SK-N-SH (cell line): ENCODE data around the gene AEBP1. TPM values are rescaled to one million over a fixed set of nuclear protein-coding genes. Genes with fewer than 3 reads are reported as not detected.

ENCODE experiments used
- CTCF ChIA-PET: fragments of 300-600, 350-600 bp; formaldehyde crosslinking; extraction: SDS; loops from one replicate; lab custom pipeline; 2021; lab: Yijun Ruan, JAX
- POLR2A ChIA-PET: fragments of 350-600 bp; sonication (Branson Sonifier 250); formaldehyde crosslinking; extraction: SDS; loops from one replicate; lab custom pipeline; 2020; ENCODE audit warnings: antibody characterized with exemption, inconsistent platforms; lab: Yijun Ruan, JAX
- DNase-seq: peaks from one replicate; pipeline ENCODE4 v3.0.0; 2012
- H2AFZ ChIP-seq: fragments of 200-600 bp; sonication (generic); 2 replicates; pipeline ENCODE4 v1.8.1; 2016; ENCODE audit warnings: antibody characterized with exemption, mild to moderate bottlenecking, low read depth
- H3F3A ChIP-seq: fragments of 200-600 bp; sonication (generic); replicated peaks from 2 replicates; pipeline ENCODE3; 2016; ENCODE audit warnings: antibody characterized with exemption, mild to moderate bottlenecking; ENCODE audit not compliant: insufficient read depth
- H3K27ac ChIP-seq, 2 experiments: fragments of 200-500 bp in 1 of 2; fragments of 200-600 bp in 1 of 2; sonication (Bioruptor generic) in 1 of 2; sonication (generic), shearing (Covaris generic) in 1 of 2; 2 replicates each; pipeline versions ENCODE4 v1.5.1 to v1.6.1; 2014 to 2016; ENCODE audit warnings: low read depth in 2 of 2, inconsistent platforms in 1 of 2, low read length in 1 of 2, mild to moderate bottlenecking in 1 of 2, mixed read lengths in 1 of 2
- H3K27me3 ChIP-seq: fragments of 200-600 bp; sonication (generic), shearing (Covaris generic); 2 replicates; pipeline ENCODE4 v1.6.1; 2016; ENCODE audit warnings: mixed run types; ENCODE audit not compliant: insufficient read depth
- H3K36me3 ChIP-seq, 2 experiments: fragments of 200-500 bp in 1 of 2; fragments of 200-600 bp in 1 of 2; sonication (Bioruptor generic) in 1 of 2; sonication (generic) in 1 of 2; replicated peaks in 1 of 2; 2 replicates each; pipeline versions ENCODE3 to v1.5.1; 2014 to 2016; ENCODE audit warnings: low read length in 1 of 2, mild to moderate bottlenecking in 1 of 2; ENCODE audit not compliant: insufficient read depth in 2 of 2, control insufficient read depth in 1 of 2
- H3K4me1 ChIP-seq, 2 experiments: fragments of 200-500 bp in 1 of 2; fragments of 200-600 bp in 1 of 2; sonication (Bioruptor generic) in 1 of 2; sonication (generic), shearing (Covaris generic) in 1 of 2; 2 replicates each; pipeline versions ENCODE4 v1.5.1 to v1.6.1; 2014 to 2016; ENCODE audit warnings: low read depth in 1 of 2, low read length in 1 of 2, mixed run types in 1 of 2; ENCODE audit not compliant: insufficient read depth in 2 of 2, control insufficient read depth in 1 of 2
- H3K4me2 ChIP-seq: fragments of 200-600 bp; sonication (generic), shearing (Covaris generic); 2 replicates; pipeline ENCODE4 v1.6.1; 2017; ENCODE audit warnings: mixed run types
- H3K4me3 ChIP-seq, 2 experiments: fragments of 200-500 bp in 1 of 2; fragments of 200-600 bp in 1 of 2; sonication (Bioruptor generic) in 1 of 2; sonication (generic), shearing (Covaris generic) in 1 of 2; 2 replicates each; pipeline versions ENCODE4 v1.5.1 to v1.8.1; 2014 to 2016; ENCODE audit warnings: low read depth in 2 of 2, inconsistent platforms in 1 of 2, low read length in 1 of 2, mild to moderate bottlenecking in 1 of 2, mixed read lengths in 1 of 2, moderate library complexity in 1 of 2
- H3K79me2 ChIP-seq: fragments of 200-600 bp; sonication (generic); 2 replicates; pipeline ENCODE4 v1.8.1; 2017; ENCODE audit warnings: mild to moderate bottlenecking; ENCODE audit not compliant: insufficient read depth
- H3K9ac ChIP-seq: fragments of 200-600 bp; sonication (generic); 2 replicates; pipeline ENCODE4 v1.6.1; 2017; ENCODE audit warnings: mixed run types
- H3K9me2 ChIP-seq: fragments of 200-600 bp; sonication (generic); 2 replicates; pipeline ENCODE4 v1.6.1; 2017; ENCODE audit warnings: mixed run types
- H3K9me3 ChIP-seq: fragments of 200-600 bp; sonication (generic); 2 replicates; pipeline ENCODE4 v1.6.1; 2017; ENCODE audit warnings: mixed run types, mild to moderate bottlenecking, moderate library complexity
- H4K20me1 ChIP-seq: fragments of 200-600 bp; sonication (generic); 2 replicates; pipeline ENCODE4 v1.6.1; 2017; ENCODE audit warnings: mild to moderate bottlenecking, mixed run types; ENCODE audit not compliant: insufficient read depth
- CHD2 ChIP-seq: fragments of 150-350 bp; IDR thresholded peaks from 2 replicates; pipeline ENCODE4 v1.6.1; 2018; ENCODE audit warnings: low read length; ENCODE audit not compliant: partially characterized antibody
- FOSL2 ChIP-seq: IDR thresholded peaks from 2 replicates; pipeline ENCODE4 v1.4.0; 2012; ENCODE audit warnings: low read depth, mild to moderate bottlenecking, moderate library complexity, borderline replicate concordance
- FOXM1 ChIP-seq: IDR thresholded peaks from 2 replicates; pipeline ENCODE4 v1.4.0; 2012; ENCODE audit warnings: low read depth, mild to moderate bottlenecking
- GABPA ChIP-seq: IDR thresholded peaks from 2 replicates; pipeline ENCODE4 v1.4.0; 2012; ENCODE audit warnings: low read depth, mild to moderate bottlenecking
- GATA2 ChIP-seq: sonication (generic); formaldehyde crosslinking; IDR thresholded peaks from 2 replicates; pipeline ENCODE4 v1.5.0; 2020; ENCODE audit warnings: mild to moderate bottlenecking, missing genetic modification reagents
- MEF2A ChIP-seq: IDR thresholded peaks from 2 replicates; pipeline ENCODE4 v1.4.0; 2012; ENCODE audit warnings: low read depth, borderline replicate concordance
- MXI1 ChIP-seq: IDR thresholded peaks from 2 replicates; pipeline ENCODE4 v1.6.1; 2012; ENCODE audit warnings: mild to moderate bottlenecking, low read depth, low read length, improper control_type of control experiment
- NRF1 ChIP-seq: IDR thresholded peaks from 2 replicates; pipeline ENCODE4 v1.6.1; 2012; ENCODE audit warnings: low read depth, mild to moderate bottlenecking, low read length
- POLR2AphosphoS5 ChIP-seq: IDR thresholded peaks from 2 replicates; pipeline ENCODE4 v1.6.1; 2012; ENCODE audit warnings: low read depth, low read length
- RAD21 ChIP-seq: IDR thresholded peaks from 2 replicates; pipeline ENCODE4 v1.6.1; 2012; ENCODE audit warnings: mild to moderate bottlenecking, low read length
- SIN3A ChIP-seq: IDR thresholded peaks from 2 replicates; pipeline ENCODE4 v1.6.1; 2012; ENCODE audit warnings: low read depth, mild to moderate bottlenecking, low read length, moderate library complexity, borderline replicate concordance
- SMC3 ChIP-seq: IDR thresholded peaks from 2 replicates; pipeline ENCODE4 v1.6.1; 2012; ENCODE audit warnings: low read depth, low read length, improper control_type of control experiment
- TCF12 ChIP-seq: IDR thresholded peaks from 2 replicates; pipeline ENCODE4 v1.4.0; 2012
- TEAD4 ChIP-seq: IDR thresholded peaks from 2 replicates; pipeline ENCODE4 v1.4.0; 2012; ENCODE audit warnings: mild to moderate bottlenecking, borderline replicate concordance; ENCODE audit not compliant: insufficient read depth
- YY1 ChIP-seq: IDR thresholded peaks from 2 replicates; pipeline ENCODE4 v1.4.0; 2012; ENCODE audit warnings: low read depth, mild to moderate bottlenecking
- WGBS: methylation state at CpG from one replicate; pipeline ENCODE4 v1.1.6; 2017; ENCODE audit warnings: low lambda C conversion rate; 5-methylcytosine and 5-hydroxymethylcytosine counted together
- polyA plus RNA-seq, 3 experiments: library from polyadenylated mRNA; depleted of rRNA; stranded (reverse); fragments of >200 nt; gene quantifications; 2 replicates each; pipeline ENCODE4 v1.2.3, GENCODE V29; 2012
- TF ChIP-seq, protein P1 (sequence below): IDR thresholded peaks from 2 replicates; pipeline ENCODE4 v1.4.0; 2012; ENCODE audit warnings: low read depth, borderline replicate concordance
- TF ChIP-seq, protein P2 (sequence below): fragments of 200-600 bp; sonication (generic); IDR thresholded peaks from 2 replicates; pipeline ENCODE4 v1.6.1; 2017; ENCODE audit warnings: antibody characterized with exemption, mild to moderate bottlenecking, moderate library complexity
- TF ChIP-seq, protein P3 (sequence below): fragments of 150-350 bp; IDR thresholded peaks from 2 replicates; pipeline ENCODE4 v1.6.1; 2017; ENCODE audit warnings: antibody characterized with exemption, low read length, low read depth, borderline replicate concordance

Gene AEBP1
- polyA plus RNA-seq, 1 of the 3 experiments (the other 2 are of a cell fraction), result 105 TPM

DNA sequence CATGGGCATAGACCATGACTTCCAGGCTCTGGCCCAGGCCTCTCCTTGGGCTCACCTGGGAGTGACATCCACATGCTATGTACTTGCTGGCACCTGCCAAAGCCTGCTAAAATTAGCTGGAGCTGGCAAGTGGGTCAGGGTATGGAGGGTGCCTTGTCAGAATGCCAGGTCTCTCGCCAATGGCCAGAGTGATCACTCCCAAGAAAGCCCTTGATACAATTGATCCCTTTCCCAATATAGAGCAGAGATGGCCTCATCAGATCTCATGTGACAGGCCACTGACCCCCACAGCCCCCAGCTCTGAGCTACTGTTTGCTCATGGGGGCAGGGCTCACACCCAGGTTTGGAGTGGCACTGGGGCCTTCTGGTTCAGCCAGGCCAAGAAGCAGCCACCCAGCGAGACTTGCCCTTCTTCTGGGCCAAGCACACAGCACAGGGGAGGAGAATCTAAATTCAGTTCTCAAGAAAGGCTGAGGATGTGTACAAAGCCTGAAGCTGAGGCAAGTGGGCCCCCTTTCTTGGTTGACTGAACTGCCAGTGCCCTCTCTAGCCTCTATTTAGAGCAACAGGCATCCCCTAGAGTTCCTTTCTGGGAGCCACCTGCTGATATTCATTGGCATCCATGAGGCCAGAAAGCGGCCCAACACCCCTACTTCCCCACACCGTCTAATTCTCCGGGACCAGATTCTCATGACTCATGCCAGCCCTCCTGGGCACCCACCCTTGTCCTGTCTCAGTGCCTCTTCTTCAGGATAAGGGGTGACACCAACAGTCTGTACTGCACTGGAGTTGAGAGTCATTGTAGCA, 55.9 kb downstream of the AEBP1 start:
- no peak overlapping the region for H3K4me2 ChIP-seq
- POLR2A ChIA-PET, result no interaction called here
- H3K27ac ChIP-seq, result no peak overlapping the region
- H3K4me1 ChIP-seq, result peaks cover 0 to 30% of the 10 kb centered on the region in 2 experiments; a peak in 3 of 4 replicates
- H3K4me3 ChIP-seq, result no peak overlapping the region
- H3K79me2 ChIP-seq, result no peaks in the 10 kb centered on the region
- DNase-seq, result no peak
- WGBS, result 57% methylated on average over 5 of the region's 5 CpGs
- H3K36me3 ChIP-seq, result no peaks in the 10 kb centered on the region
- H3K27me3 ChIP-seq, result no peaks in the 10 kb centered on the region
- no peak overlapping the region for H2AFZ ChIP-seq
- no peaks in the 10 kb centered on the region for H3K9me3 ChIP-seq
- TF ChIP-seq, protein P1, sequence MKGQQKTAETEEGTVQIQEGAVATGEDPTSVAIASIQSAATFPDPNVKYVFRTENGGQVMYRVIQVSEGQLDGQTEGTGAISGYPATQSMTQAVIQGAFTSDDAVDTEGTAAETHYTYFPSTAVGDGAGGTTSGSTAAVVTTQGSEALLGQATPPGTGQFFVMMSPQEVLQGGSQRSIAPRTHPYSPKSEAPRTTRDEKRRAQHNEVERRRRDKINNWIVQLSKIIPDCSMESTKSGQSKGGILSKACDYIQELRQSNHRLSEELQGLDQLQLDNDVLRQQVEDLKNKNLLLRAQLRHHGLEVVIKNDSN, result no peak
- TF ChIP-seq MEF2A, result no peak
- TF ChIP-seq NRF1, result no peak
- TF ChIP-seq RAD21, result no peak
- TF ChIP-seq POLR2AphosphoS5, result no peak
- TF ChIP-seq MXI1, result no peak
- no peak for TF ChIP-seq SMC3
- TF ChIP-seq CHD2, result no peak
- no peak for TF ChIP-seq GABPA
- TF ChIP-seq GATA2 (CRISPR knock-in tag), result no peak
- TF ChIP-seq SIN3A, result no peak
- TF ChIP-seq FOXM1, result no peak
- TF ChIP-seq, protein P2, sequence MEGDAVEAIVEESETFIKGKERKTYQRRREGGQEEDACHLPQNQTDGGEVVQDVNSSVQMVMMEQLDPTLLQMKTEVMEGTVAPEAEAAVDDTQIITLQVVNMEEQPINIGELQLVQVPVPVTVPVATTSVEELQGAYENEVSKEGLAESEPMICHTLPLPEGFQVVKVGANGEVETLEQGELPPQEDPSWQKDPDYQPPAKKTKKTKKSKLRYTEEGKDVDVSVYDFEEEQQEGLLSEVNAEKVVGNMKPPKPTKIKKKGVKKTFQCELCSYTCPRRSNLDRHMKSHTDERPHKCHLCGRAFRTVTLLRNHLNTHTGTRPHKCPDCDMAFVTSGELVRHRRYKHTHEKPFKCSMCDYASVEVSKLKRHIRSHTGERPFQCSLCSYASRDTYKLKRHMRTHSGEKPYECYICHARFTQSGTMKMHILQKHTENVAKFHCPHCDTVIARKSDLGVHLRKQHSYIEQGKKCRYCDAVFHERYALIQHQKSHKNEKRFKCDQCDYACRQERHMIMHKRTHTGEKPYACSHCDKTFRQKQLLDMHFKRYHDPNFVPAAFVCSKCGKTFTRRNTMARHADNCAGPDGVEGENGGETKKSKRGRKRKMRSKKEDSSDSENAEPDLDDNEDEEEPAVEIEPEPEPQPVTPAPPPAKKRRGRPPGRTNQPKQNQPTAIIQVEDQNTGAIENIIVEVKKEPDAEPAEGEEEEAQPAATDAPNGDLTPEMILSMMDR, result no peak
- TF ChIP-seq FOSL2, result no peak
- no peak for TF ChIP-seq TCF12
- no peak for TF ChIP-seq YY1
- TF ChIP-seq, protein P3, sequence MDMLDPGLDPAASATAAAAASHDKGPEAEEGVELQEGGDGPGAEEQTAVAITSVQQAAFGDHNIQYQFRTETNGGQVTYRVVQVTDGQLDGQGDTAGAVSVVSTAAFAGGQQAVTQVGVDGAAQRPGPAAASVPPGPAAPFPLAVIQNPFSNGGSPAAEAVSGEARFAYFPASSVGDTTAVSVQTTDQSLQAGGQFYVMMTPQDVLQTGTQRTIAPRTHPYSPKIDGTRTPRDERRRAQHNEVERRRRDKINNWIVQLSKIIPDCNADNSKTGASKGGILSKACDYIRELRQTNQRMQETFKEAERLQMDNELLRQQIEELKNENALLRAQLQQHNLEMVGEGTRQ, result no peak
- no peak for TF ChIP-seq TEAD4
- H4K20me1 ChIP-seq, result no peaks in the 10 kb centered on the region
- H3F3A ChIP-seq, result peaks cover 3% of the 10 kb centered on the region
- no peak overlapping the region for H3K9ac ChIP-seq
- CTCF ChIA-PET, result interaction anchor here (1.2 kb wide), 1 partner anchor 37 kb away, joined by 3 read pairs; no protein-coding TSS in a partner anchor
- no peaks in the 10 kb centered on the region for H3K9me2 ChIP-seq
